ENCODE results near the gene YIF1A. TPM values are rescaled to one million over a fixed set of nuclear protein-coding genes. Genes with fewer than 3 reads are reported as not detected.

The YIF1A gene
- total and polyA plus RNA-seq, 2 donors (not counting 3 experiments of a cell fraction or from before 2014, with no cell fraction given): 104 to 271 TPM

- CTCF ChIA-PET: interaction anchor here (0.6 to 3.2 kb wide), 4 partner anchors 9 to 58 kb away, joined by 3 to 53 read pairs (median 16); partner anchors contain the start of genes RAB1B and YIF1A
- POLR2A ChIA-PET: no interaction called here
- no TSS peak for BruUV-seq (replicated peaks)
- Histone ChIP-seq H3K4me1 (ENCODE audit: control insufficient read depth, extremely low read depth, insufficient read depth, low read length) (no peaks in the 10 kb centered on the region), H3K36me3 (ENCODE audit: control insufficient read depth in 2 of 2, extremely low read depth in 1 of 2, insufficient read depth in 2 of 2, low read length in 2 of 2) (peaks cover 0 to 17% of the 10 kb centered on the region in 2 experiments), H2AFZ (ENCODE audit: low read depth, low read length) (no peak overlapping the region), H3K9me3 (replicated peaks; ENCODE audit: control insufficient read depth, insufficient read depth, low read length) (no peaks in the 10 kb centered on the region), H3K4me2 (ENCODE audit: insufficient read depth, low read length) (no peak overlapping the region), H3K9me1 (replicated peaks; ENCODE audit: control insufficient read depth, extremely low read depth, insufficient read depth, low read length) (no peaks in the 10 kb centered on the region), H3K27ac (ENCODE audit: insufficient read depth, low read depth, low read length) (no peak overlapping the region), H4K20me1 (replicated peaks; ENCODE audit: control insufficient read depth, extremely low read depth, insufficient read depth, low read length) (no peaks in the 10 kb centered on the region), H3K4me3 (replicated peaks in 1 of 3; ENCODE audit: insufficient read depth in 1 of 3, low read depth in 1 of 3, low read length in 3 of 3) (no peak overlapping the region), H3K27me3 (ENCODE audit: control insufficient read depth in 2 of 2, insufficient read depth in 2 of 2, low read length in 2 of 2) (peaks cover 0 to 4% of the 10 kb centered on the region in 2 experiments), H3K9ac (replicated peaks; ENCODE audit: extremely low read depth, insufficient read depth, low read length) (no peak overlapping the region), H3K79me2 (ENCODE audit: control insufficient read depth, insufficient read depth, low read length) (no peaks in the 10 kb centered on the region)
- intact Hi-C loops (cut with micrococcal nuclease): no loop called here
- no peak for DNase-seq (ENCODE audit: low read depth, low spot score)
- TF ChIP-seq POLR2A (IDR thresholded peaks at IDR 0.05; ENCODE audit: low read depth, low read length) (no peak), POLR2AphosphoS5 (IDR thresholded peaks at IDR 0.05; ENCODE audit: insufficient read depth, low read depth, low read length) (no peak), GATA2 (IDR thresholded peaks at IDR 0.05; ENCODE audit: insufficient read depth, insufficient read length, low read depth, low read length) (no peak), CTCF (IDR thresholded peaks at IDR 0.05; ENCODE audit: extremely low read depth in 1 of 2, insufficient read depth in 1 of 2, low read depth in 1 of 2, low read length in 2 of 2) (no peak), MAX (IDR thresholded peaks at IDR 0.05; ENCODE audit: insufficient read depth, insufficient read length) (no peak), FOS (IDR thresholded peaks at IDR 0.05; ENCODE audit: borderline replicate concordance, insufficient read depth, low read length) (no peak), EZH2 (IDR thresholded peaks at IDR 0.05; ENCODE audit: borderline replicate concordance, low read depth, low read length, severe bottlenecking) (no peak), JUN (IDR thresholded peaks at IDR 0.05; ENCODE audit: borderline replicate concordance, insufficient read depth, insufficient read length, low read depth) (no peak), MYC (IDR thresholded peaks at IDR 0.05; ENCODE audit: low read depth, low read length) (no peak)
- FAIRE-seq: no peak
- dilution Hi-C loops (cut with MboI; ENCODE audit: extremely low pct_ligation_motif_present, low sequenced_read_pairs): no loop called here
Measured at GRCh38 chr11:66280428-66280827, 8.5 kb downstream of the YIF1A start.
